NB4 (cell line): Measurements from ENCODE around the gene AADAT.
"Not testable (repeated sequence)": the region's sequence is repeated elsewhere in the genome, so short reads cannot be mapped to it uniquely, and the experiment has no call there.

Experiments used
- DNase-seq: peaks from one replicate; pipeline ENCODE4 v3.0.0; 2010; ENCODE audit warnings: low read depth
- H3K4me3 ChIP-seq: one replicate; pipeline ENCODE4 v1.5.1; 2011; ENCODE audit warnings: mild to moderate bottlenecking, low read depth, low read length, moderate library complexity
- MYC ChIP-seq: IDR thresholded peaks from 2 replicates; pipeline ENCODE4 v1.6.1; 2011; ENCODE audit warnings: low read depth, low read length
- POLR2A ChIP-seq: IDR thresholded peaks from 2 replicates; pipeline ENCODE4 v1.6.1; 2011; ENCODE audit warnings: mild to moderate bottlenecking; ENCODE audit not compliant: insufficient read length; ENCODE audit errors: extremely low read depth
- TF ChIP-seq, protein P1 (sequence below): IDR thresholded peaks from one replicate; pipeline ENCODE4 v1.5.1; 2012; ENCODE audit warnings: low read depth, low read length
- TF ChIP-seq, protein P2 (sequence below): IDR thresholded peaks from 2 replicates; pipeline ENCODE4 v1.6.1; 2011; ENCODE audit warnings: low read depth, low read length

The AADAT gene

GRCh38 chr4:170111085-170111484 lies 21.3 kb upstream of the AADAT start:
- no peak for DNase-seq
- TF ChIP-seq, protein P1, sequence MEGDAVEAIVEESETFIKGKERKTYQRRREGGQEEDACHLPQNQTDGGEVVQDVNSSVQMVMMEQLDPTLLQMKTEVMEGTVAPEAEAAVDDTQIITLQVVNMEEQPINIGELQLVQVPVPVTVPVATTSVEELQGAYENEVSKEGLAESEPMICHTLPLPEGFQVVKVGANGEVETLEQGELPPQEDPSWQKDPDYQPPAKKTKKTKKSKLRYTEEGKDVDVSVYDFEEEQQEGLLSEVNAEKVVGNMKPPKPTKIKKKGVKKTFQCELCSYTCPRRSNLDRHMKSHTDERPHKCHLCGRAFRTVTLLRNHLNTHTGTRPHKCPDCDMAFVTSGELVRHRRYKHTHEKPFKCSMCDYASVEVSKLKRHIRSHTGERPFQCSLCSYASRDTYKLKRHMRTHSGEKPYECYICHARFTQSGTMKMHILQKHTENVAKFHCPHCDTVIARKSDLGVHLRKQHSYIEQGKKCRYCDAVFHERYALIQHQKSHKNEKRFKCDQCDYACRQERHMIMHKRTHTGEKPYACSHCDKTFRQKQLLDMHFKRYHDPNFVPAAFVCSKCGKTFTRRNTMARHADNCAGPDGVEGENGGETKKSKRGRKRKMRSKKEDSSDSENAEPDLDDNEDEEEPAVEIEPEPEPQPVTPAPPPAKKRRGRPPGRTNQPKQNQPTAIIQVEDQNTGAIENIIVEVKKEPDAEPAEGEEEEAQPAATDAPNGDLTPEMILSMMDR: no peak
- TF ChIP-seq MYC (no peak), POLR2A (no peak)
- TF ChIP-seq, protein P2, sequence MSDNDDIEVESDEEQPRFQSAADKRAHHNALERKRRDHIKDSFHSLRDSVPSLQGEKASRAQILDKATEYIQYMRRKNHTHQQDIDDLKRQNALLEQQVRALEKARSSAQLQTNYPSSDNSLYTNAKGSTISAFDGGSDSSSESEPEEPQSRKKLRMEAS: no peak

DNA sequence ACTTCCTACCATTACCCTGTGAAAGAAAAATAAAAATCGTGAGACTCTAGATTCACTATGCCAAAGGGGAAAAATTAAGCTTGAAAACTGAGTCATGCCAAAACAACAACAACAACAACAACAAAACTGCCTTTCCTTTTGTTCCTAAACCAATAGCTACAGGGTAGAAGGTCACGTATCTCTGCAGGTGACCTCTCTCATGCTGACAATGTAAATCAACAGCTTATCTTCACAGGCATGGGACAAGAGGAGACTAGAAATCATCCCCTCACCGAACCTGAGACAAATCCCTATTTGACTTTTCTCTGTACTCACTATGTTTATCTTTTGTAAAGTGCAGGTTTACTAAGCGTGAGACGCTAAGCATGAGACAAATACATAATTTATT lies 20.5 kb upstream of the AADAT start:
- DNase-seq: no peak
- TF ChIP-seq, protein P2: no peak
- TF ChIP-seq MYC (no peak), POLR2A (no peak)
- TF ChIP-seq, protein P1: no peak
- no peak overlapping the region for H3K4me3 ChIP-seq

More at GRCh38 chr4:170111085-170111484, 21.3 kb upstream of the AADAT start:
- no peak overlapping the region for H3K4me3 ChIP-seq

GRCh38 chr4:170109586-170110284 lies 20.0 kb upstream of the AADAT start:
- no peak overlapping the region for H3K4me3 ChIP-seq
- DNase-seq: no peak
- TF ChIP-seq, protein P2: no peak
- TF ChIP-seq MYC: no peak
- no peak for TF ChIP-seq POLR2A
- TF ChIP-seq, protein P1: no peak

DNA sequence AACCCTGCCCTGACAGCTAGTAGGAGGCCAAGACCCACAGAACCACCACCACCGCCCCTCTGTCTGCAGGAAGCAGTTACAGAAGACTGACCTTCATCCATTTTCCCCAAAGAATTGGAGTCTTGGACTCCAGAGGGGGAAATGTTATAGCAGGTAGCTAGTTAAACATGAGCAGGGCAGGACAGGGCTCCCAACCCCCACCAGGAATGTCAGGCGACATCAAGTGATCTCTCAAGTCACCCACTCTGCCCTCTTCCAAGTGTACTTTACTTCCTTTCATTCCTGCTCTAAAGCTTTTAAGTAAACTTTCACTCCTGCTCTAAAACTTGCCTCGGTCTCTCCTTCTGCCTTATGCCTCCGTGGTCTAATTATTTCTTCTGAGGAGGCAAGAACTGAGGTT lies 17.1 kb upstream of the AADAT start:
- TF ChIP-seq, protein P1: no peak
- no peak for TF ChIP-seq MYC
- no peak for TF ChIP-seq POLR2A
- TF ChIP-seq, protein P2: no peak
- no peak for DNase-seq
- H3K4me3 ChIP-seq: no peak overlapping the region

DNA sequence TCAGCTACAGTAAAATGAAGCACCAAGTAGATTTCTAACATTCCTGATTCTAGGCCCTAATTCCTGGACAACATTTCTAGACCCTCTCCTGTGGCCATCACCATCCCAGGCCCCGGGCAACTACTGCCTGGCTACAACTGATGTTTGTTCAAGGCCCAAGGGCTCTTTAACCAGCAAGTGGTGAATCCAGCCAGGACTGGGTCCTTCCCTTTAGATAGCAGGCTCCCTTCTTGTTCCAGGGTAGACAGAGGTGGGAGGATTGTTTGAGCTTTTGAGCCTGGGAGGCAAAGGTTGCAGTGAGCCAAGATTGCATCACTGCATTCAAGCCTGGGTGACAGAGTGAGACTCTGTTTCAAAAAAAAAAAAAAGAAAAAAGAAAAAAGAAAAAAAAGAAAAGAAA lies 12.7 kb upstream of the AADAT start:
- H3K4me3 ChIP-seq: no peak overlapping the region
- TF ChIP-seq, protein P2: no peak
- TF ChIP-seq, protein P1: no peak
- TF ChIP-seq MYC: no peak
- no peak for TF ChIP-seq POLR2A
- no peak for DNase-seq

- DNase-seq, H3K4me3 ChIP-seq: not testable (repeated sequence)
These were observed 8.4 kb upstream of the AADAT start for GRCh38 chr4:170098171-170098570.
